NB4 (cell line): ENCODE results near the gene CA10.

Experiments used
- DNase-seq: peaks from one replicate; pipeline ENCODE4 v3.0.0; 2010; ENCODE audit warnings: low read depth
- H3K4me3 ChIP-seq: one replicate; pipeline ENCODE4 v1.5.1; 2011; ENCODE audit warnings: mild to moderate bottlenecking, low read depth, low read length, moderate library complexity
- MAX ChIP-seq: IDR thresholded peaks from 2 replicates; pipeline ENCODE4 v1.6.1; 2011; ENCODE audit warnings: low read depth, low read length
- MYC ChIP-seq: IDR thresholded peaks from 2 replicates; pipeline ENCODE4 v1.6.1; 2011; ENCODE audit warnings: low read depth, low read length
- POLR2A ChIP-seq: IDR thresholded peaks from 2 replicates; pipeline ENCODE4 v1.6.1; 2011; ENCODE audit warnings: mild to moderate bottlenecking; ENCODE audit not compliant: insufficient read length; ENCODE audit errors: extremely low read depth
- TF ChIP-seq, protein P1 (sequence below): IDR thresholded peaks from one replicate; pipeline ENCODE4 v1.5.1; 2012; ENCODE audit warnings: low read depth, low read length

The CA10 gene

DNA sequence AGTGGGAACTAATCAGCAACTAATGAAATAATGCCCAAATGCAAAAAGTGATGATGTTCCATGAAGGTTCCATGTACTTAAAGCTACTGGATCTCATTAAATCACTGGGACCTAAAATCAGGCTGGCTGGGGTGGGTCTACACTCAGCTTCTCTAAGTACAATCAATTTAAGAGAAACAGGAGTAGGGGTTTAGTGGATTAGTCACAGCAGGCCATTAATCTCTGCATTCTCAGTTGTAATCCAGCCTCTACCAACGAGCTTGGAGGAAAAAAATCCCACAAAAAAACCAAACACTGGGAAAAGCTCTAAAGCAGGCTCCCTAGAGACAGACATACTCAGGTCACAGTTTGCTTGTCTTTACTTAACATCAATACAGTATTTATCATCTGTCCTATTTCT lies 15.0 kb downstream of the CA10 start:
- no peak for DNase-seq
- H3K4me3 ChIP-seq, result no peak overlapping the region
- TF ChIP-seq MAX (no peak), POLR2A (no peak), MYC (no peak)
- TF ChIP-seq, protein P1, sequence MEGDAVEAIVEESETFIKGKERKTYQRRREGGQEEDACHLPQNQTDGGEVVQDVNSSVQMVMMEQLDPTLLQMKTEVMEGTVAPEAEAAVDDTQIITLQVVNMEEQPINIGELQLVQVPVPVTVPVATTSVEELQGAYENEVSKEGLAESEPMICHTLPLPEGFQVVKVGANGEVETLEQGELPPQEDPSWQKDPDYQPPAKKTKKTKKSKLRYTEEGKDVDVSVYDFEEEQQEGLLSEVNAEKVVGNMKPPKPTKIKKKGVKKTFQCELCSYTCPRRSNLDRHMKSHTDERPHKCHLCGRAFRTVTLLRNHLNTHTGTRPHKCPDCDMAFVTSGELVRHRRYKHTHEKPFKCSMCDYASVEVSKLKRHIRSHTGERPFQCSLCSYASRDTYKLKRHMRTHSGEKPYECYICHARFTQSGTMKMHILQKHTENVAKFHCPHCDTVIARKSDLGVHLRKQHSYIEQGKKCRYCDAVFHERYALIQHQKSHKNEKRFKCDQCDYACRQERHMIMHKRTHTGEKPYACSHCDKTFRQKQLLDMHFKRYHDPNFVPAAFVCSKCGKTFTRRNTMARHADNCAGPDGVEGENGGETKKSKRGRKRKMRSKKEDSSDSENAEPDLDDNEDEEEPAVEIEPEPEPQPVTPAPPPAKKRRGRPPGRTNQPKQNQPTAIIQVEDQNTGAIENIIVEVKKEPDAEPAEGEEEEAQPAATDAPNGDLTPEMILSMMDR, result no peak

- no peak for TF ChIP-seq MAX
- TF ChIP-seq, protein P1, result no peak
- TF ChIP-seq MYC, result no peak
- TF ChIP-seq POLR2A, result no peak
- no peak overlapping the region for H3K4me3 ChIP-seq
- no peak for DNase-seq
Measured at GRCh38 chr17:52140601-52141000, 17.9 kb downstream of the CA10 start.

- DNase-seq, result no peak
Measured at GRCh38 chr17:52138752-52139151, 19.8 kb downstream of the CA10 start.

GRCh38 chr17:52138350-52138749 lies 20.2 kb downstream of the CA10 start:
- H3K4me3 ChIP-seq, result no peak overlapping the region
- TF ChIP-seq POLR2A (no peak), MYC (no peak), MAX (no peak)
- TF ChIP-seq, protein P1, result no peak
- no peak for DNase-seq

More at GRCh38 chr17:52138752-52139151, 19.8 kb downstream of the CA10 start:
- TF ChIP-seq MAX (no peak), MYC (no peak), POLR2A (no peak)
- TF ChIP-seq, protein P1, result no peak
- H3K4me3 ChIP-seq, result no peak overlapping the region

- no peak for DNase-seq
- no peak overlapping the region for H3K4me3 ChIP-seq
- TF ChIP-seq MYC (no peak), MAX (no peak), POLR2A (no peak)
- TF ChIP-seq, protein P1, result no peak
Measured at GRCh38 chr17:52136166-52136565, 22.3 kb downstream of the CA10 start.

DNA sequence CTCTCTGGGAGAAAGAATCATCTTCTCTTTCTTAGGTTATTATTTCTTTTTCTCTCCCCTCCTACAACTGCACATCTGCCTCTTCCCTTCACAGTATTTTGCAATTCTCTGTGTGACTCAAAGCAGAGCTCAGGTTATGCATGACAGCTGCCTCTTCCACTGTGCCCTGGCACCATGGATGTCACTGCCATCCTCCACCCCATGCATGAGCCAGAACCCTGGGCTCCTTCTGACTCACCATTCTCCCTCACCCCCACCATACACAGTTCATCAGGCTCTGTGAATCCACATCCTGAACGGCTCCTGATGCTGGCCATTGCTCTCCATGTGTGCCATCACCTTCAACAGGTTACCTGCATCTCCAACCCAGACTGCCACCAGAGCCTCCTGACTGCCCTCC lies 23.9 kb downstream of the CA10 start:
- no peak overlapping the region for H3K4me3 ChIP-seq
- DNase-seq, result no peak
- no peak for TF ChIP-seq MYC
- TF ChIP-seq, protein P1, result no peak
- TF ChIP-seq MAX, result no peak
- no peak for TF ChIP-seq POLR2A
